H9 (cell line): ENCODE results near the gene RERE. TPM values are rescaled to one million over a fixed set of nuclear protein-coding genes. Genes with fewer than 3 reads are reported as not detected.

ENCODE experiments used
- DNase-seq: peaks from one replicate; pipeline ENCODE4 v3.0.0-alpha.2; 2017
- H2AFZ ChIP-seq: one replicate; pipeline ENCODE4 v1.6.1; 2013; ENCODE audit warnings: mild to moderate bottlenecking, low read length, control low read depth, moderate library complexity
- H2AK5ac ChIP-seq: 2 replicates; pipeline ENCODE4 v1.6.1; 2013; ENCODE audit warnings: low read length, control low read depth, mixed read lengths; ENCODE audit not compliant: insufficient read length
- H2BK120ac ChIP-seq: one replicate; pipeline ENCODE4 v1.6.1; 2013; ENCODE audit warnings: low read depth, mild to moderate bottlenecking, low read length, control low read depth, inconsistent platforms; ENCODE audit not compliant: poor library complexity, severe bottlenecking
- H2BK12ac ChIP-seq: 2 replicates; pipeline ENCODE4 v1.6.1; 2013; ENCODE audit warnings: low read length, control low read depth, mixed read lengths, low read depth; ENCODE audit not compliant: insufficient read length
- H2BK15ac ChIP-seq: 2 replicates; pipeline ENCODE4 v1.6.1; 2013; ENCODE audit warnings: low read depth, low read length, control low read depth
- H2BK20ac ChIP-seq: one replicate; pipeline ENCODE4 v1.6.1; 2013; ENCODE audit warnings: low read depth, mild to moderate bottlenecking, low read length, control low read depth, inconsistent platforms; ENCODE audit not compliant: poor library complexity, severe bottlenecking
- H2BK5ac ChIP-seq: 2 replicates; pipeline ENCODE4 v1.6.1; 2013; ENCODE audit warnings: low read length, control low read depth, mixed read lengths; ENCODE audit not compliant: insufficient read length
- H3K14ac ChIP-seq: 2 replicates; pipeline ENCODE4 v1.6.1; 2013; ENCODE audit warnings: low read length, control low read depth; ENCODE audit not compliant: insufficient read depth
- H3K18ac ChIP-seq: 2 replicates; pipeline ENCODE4 v1.6.1; 2013; ENCODE audit warnings: low read depth, mild to moderate bottlenecking, mixed read lengths, low read length, control low read depth; ENCODE audit not compliant: insufficient read length
- H3K23ac ChIP-seq: 2 replicates; pipeline ENCODE4 v1.6.1; 2013; ENCODE audit warnings: low read length, control low read depth, mixed read lengths, low read depth; ENCODE audit not compliant: insufficient read length
- H3K23me2 ChIP-seq: 2 replicates; pipeline ENCODE4 v1.6.1; 2013; ENCODE audit warnings: low read depth, mild to moderate bottlenecking, mixed read lengths, low read length, control low read depth; ENCODE audit not compliant: insufficient read length, poor library complexity, severe bottlenecking
- H3K27ac ChIP-seq: 2 replicates; pipeline ENCODE4 v1.5.1; 2013; ENCODE audit warnings: low read length, control low read depth, mixed read lengths, low read depth; ENCODE audit not compliant: insufficient read length
- H3K27me3 ChIP-seq: 2 replicates; pipeline ENCODE4 v1.6.1; 2013; ENCODE audit warnings: low read length, control low read depth, inconsistent platforms; ENCODE audit not compliant: insufficient read depth
- H3K4ac ChIP-seq: 2 replicates; pipeline ENCODE4 v1.6.1; 2013; ENCODE audit warnings: low read depth, mild to moderate bottlenecking, control low read depth, inconsistent platforms, low read length, moderate library complexity
- H3K4me1 ChIP-seq: 2 replicates; pipeline ENCODE4 v1.6.1; 2013; ENCODE audit warnings: low read length, control low read depth, inconsistent platforms; ENCODE audit not compliant: insufficient read depth
- H3K4me2 ChIP-seq: 2 replicates; pipeline ENCODE4 v1.6.1; 2013; ENCODE audit warnings: low read length, control low read depth, mixed read lengths; ENCODE audit not compliant: insufficient read length, insufficient read depth
- H3K56ac ChIP-seq: 2 replicates; pipeline ENCODE4 v1.6.1; 2013; ENCODE audit warnings: low read depth, mild to moderate bottlenecking, mixed read lengths, low read length, control low read depth; ENCODE audit not compliant: insufficient read length
- H3K79me1 ChIP-seq: 2 replicates; pipeline ENCODE4 v1.6.1; 2013; ENCODE audit warnings: low read depth, mild to moderate bottlenecking, moderate library complexity, low read length, control low read depth, inconsistent platforms; ENCODE audit not compliant: insufficient read depth, poor library complexity, severe bottlenecking
- H3K79me2 ChIP-seq: 2 replicates; pipeline ENCODE4 v1.6.1; 2013; ENCODE audit warnings: low read length, control low read depth, inconsistent platforms; ENCODE audit not compliant: insufficient read depth
- H3K9ac ChIP-seq: 2 replicates; pipeline ENCODE4 v1.6.1; 2013; ENCODE audit warnings: low read length, control low read depth, mixed read lengths; ENCODE audit not compliant: insufficient read length; ENCODE audit errors: extremely low read depth
- H3K9me3 ChIP-seq: one replicate; pipeline ENCODE4 v1.6.1; 2013; ENCODE audit warnings: low read depth, low read length, inconsistent platforms; ENCODE audit not compliant: control insufficient read depth
- H3T11ph ChIP-seq: one replicate; pipeline ENCODE4 v1.6.1; 2013; ENCODE audit warnings: mild to moderate bottlenecking, low read length, control low read depth, inconsistent platforms
- H4K20me1 ChIP-seq: one replicate; pipeline ENCODE4 v1.6.1; 2013; ENCODE audit not compliant: control insufficient read depth, insufficient read length, insufficient read depth
- H4K5ac ChIP-seq: 2 replicates; pipeline ENCODE4 v1.6.1; 2013; ENCODE audit warnings: low read depth, mild to moderate bottlenecking, mixed read lengths, low read length, control low read depth; ENCODE audit not compliant: insufficient read length
- H4K8ac ChIP-seq: replicated peaks from 2 replicates; pipeline ENCODE4 v1.6.1; 2013; ENCODE audit warnings: low read length, control low read depth, mixed read lengths, low read depth; ENCODE audit not compliant: insufficient read length
- H4K91ac ChIP-seq: 2 replicates; pipeline ENCODE4 v1.6.1; 2013; ENCODE audit warnings: low read depth, mild to moderate bottlenecking, moderate library complexity, mixed read lengths, low read length, control low read depth; ENCODE audit not compliant: insufficient read length
- H3K27ac Mint-ChIP-seq, 3 experiments: 2 replicates in 2 of 3; 3 replicates in 1 of 3; pipeline ENCODE4 v1.8.0; 2020 to 2021; ENCODE audit warnings: mixed read lengths in 3 of 3, mild to moderate bottlenecking in 1 of 3, moderate library complexity in 1 of 3
- H3K27me3 Mint-ChIP-seq: 2 replicates; pipeline ENCODE4 v1.8.0; 2021; ENCODE audit warnings: low read depth, mild to moderate bottlenecking, moderate library complexity, mixed read lengths
- H3K36me3 Mint-ChIP-seq, 3 experiments: 2 replicates in 2 of 3; 3 replicates in 1 of 3; pipeline ENCODE4 v1.8.0; 2020 to 2021; ENCODE audit warnings: low read depth in 3 of 3, mixed read lengths in 3 of 3; ENCODE audit not compliant: insufficient read depth in 1 of 3
- H3K4me1 Mint-ChIP-seq, 2 experiments: 2 replicates each; pipeline ENCODE4 v1.8.0; 2020; ENCODE audit warnings: mixed read lengths in 2 of 2
- H3K4me3 Mint-ChIP-seq, 2 experiments: 2 replicates in 1 of 2; 3 replicates in 1 of 2; pipeline ENCODE4 v1.8.0; 2020 to 2021; ENCODE audit warnings: mild to moderate bottlenecking in 2 of 2, mixed read lengths in 2 of 2, moderate library complexity in 1 of 2
- H3K9me3 Mint-ChIP-seq, 2 experiments: 2 replicates in 1 of 2; 3 replicates in 1 of 2; pipeline ENCODE4 v1.8.0; 2020; ENCODE audit warnings: mild to moderate bottlenecking in 2 of 2, mixed read lengths in 2 of 2, moderate library complexity in 1 of 2
- CTCF ChIP-seq: fragments of 200-600 bp; sonication (generic); conservative IDR thresholded peaks from 3 replicates; pipeline ENCODE4 v1.8.0; 2021; ENCODE audit warnings: antibody characterized with exemption, mild to moderate bottlenecking
- WGBS: extraction: QIAGEN DNeasy Blood & Tissue Kit; methylation state at CpG from one replicate; pipeline ENCODE4 v1.1.7; 2013; ENCODE audit warnings: missing lambda C conversion rate, low lambda C conversion rate, mixed read lengths; ENCODE audit not compliant: insufficient read length; ENCODE audit errors: extremely low coverage; 5-methylcytosine and 5-hydroxymethylcytosine counted together
- total RNA-seq: library from RNA; stranded (reverse); gene quantifications from 2 replicates; pipeline ENCODE4 v1.2.1, GENCODE V29; 2021

Gene RERE
- total RNA-seq, 1 experiment from 2014 or later = 103 TPM

- Histone ChIP-seq H4K8ac (no peak overlapping the region), H2BK15ac (no peak overlapping the region), H2BK20ac (no peak overlapping the region), H3K4ac (no peak overlapping the region), H2BK12ac (no peak overlapping the region), H3K79me1 (no peaks in the 10 kb centered on the region), H2BK5ac (no peak overlapping the region), H2BK120ac (no peak overlapping the region), H3K4me1 (peaks cover 13% of the 10 kb centered on the region), H3K9me3 (no peaks in the 10 kb centered on the region), H2AK5ac (no peak overlapping the region), H3K27ac (no peak overlapping the region), H3K14ac (peak overlapping the region; percentile 50; the same call in 1 of the 2 replicates), H2AFZ (no peak overlapping the region), H3K23me2 (peaks cover 10% of the 10 kb centered on the region), H3K27me3 (no peaks in the 10 kb centered on the region), H4K20me1 (no peaks in the 10 kb centered on the region), H4K91ac (no peak overlapping the region), H3K4me2 (peak overlapping the region; percentile 98), H3K56ac (no peak overlapping the region), H3K79me2 (peaks cover 5% of the 10 kb centered on the region; the same call in 1 of the 2 replicates), H4K5ac (no peak overlapping the region), H3T11ph (no peak overlapping the region), H3K18ac (no peak overlapping the region), H3K9ac (peak overlapping the region; percentile 62), H3K23ac (no peak overlapping the region)
- DNase-seq = no peak
- Mint-ChIP-seq H3K4me3 (no peak overlapping the region), H3K4me1 (peaks cover 30 to 36% of the 10 kb centered on the region in 2 experiments), H3K36me3 (peaks cover 2 to 5% (median 3%) of the 10 kb centered on the region in 3 experiments; a peak in 4 of 7 replicates), H3K9me3 (no peaks in the 10 kb centered on the region), H3K27me3 (no peaks in the 10 kb centered on the region), H3K27ac (peak overlapping the region in 2 of 3 experiments; percentile 82 to 91; a peak in 6 of 7 replicates)
- no CpG with 5 or more reads among the region's 19 CpGs for WGBS
- TF ChIP-seq CTCF = no peak
These were observed 394.8 kb downstream of the RERE start for GRCh38 chr1:8422510-8423268.
